HG03103 (cell line): Measurements from ENCODE around the gene DHX32.
"Not testable (repeated sequence)": the region's sequence is repeated elsewhere in the genome, so short reads cannot be mapped to it uniquely, and the experiment has no call there.

Experiments
- ATAC-seq: cut with Tn5 transposase; IDR thresholded peaks from one replicate; pipeline ENCODE4 v1.9.1; 2021; ENCODE audit warnings: low read depth; ENCODE audit not compliant: unreplicated experiment

The DHX32 gene

GRCh38 chr10:125881192-125881591 lies at the start of gene DHX32:
Gene DHX32 (minus strand): TSS chr10:125881292. CDS start chr10:125880824, 468 bp downstream.
- ATAC-seq: no peak

DNA sequence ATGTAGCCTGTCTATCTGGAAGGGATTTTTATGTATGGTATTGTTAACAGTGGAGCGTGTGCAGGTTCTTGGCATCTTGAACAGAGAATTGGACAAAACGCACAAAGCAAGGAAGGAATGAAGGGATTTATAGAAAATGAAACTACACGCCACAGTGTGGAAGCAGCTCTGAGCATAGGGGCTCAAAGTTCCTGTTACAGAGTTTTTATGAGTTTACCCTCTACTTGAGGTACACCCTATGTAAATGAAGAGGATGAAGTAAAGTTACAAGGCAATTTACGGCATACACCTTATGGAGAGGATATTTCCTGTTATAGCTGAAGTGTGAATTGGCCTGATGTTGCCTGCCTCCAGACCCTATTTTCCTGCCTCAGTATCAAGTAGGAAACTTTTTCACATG lies 48.5 kb upstream of the DHX32 start:
- no peak for ATAC-seq

GRCh38 chr10:125928928-125929585 lies 48.0 kb upstream of the DHX32 start:
- no peak for ATAC-seq

GRCh38 chr10:125927265-125927664 lies 46.2 kb upstream of the DHX32 start:
- ATAC-seq: not testable (repeated sequence)

GRCh38 chr10:125926247-125926646 lies 45.2 kb upstream of the DHX32 start:
- no peak for ATAC-seq

DNA sequence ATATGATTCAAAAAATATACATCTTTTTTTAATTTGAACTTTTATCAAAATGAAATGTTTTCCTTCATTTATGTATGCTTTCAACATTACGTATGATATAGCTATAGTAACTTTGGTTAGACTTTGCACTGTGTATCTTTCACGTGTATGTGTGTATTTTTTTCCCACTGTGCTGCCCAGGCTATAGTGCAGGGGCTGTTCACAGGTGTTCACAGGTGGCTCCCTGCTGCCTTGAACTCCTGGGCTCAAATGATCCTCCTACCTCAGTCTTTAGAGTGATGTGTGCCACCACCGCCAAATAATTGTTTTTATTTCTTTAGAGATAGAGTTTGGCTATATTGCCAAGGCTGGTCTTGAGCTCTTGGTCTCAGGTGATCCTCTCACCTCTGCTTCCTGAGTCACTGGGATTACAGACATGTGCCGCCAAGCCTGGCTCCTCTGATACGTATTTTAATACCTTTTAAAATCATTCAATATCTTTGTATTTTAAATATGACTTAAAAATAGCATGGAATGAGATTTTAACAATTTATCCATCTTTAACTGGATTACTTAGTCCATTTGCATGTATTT lies 44.3 kb upstream of the DHX32 start:
- ATAC-seq: no peak

GRCh38 chr10:125921643-125922306 lies 40.7 kb upstream of the DHX32 start:
- ATAC-seq: not testable (repeated sequence)

DNA sequence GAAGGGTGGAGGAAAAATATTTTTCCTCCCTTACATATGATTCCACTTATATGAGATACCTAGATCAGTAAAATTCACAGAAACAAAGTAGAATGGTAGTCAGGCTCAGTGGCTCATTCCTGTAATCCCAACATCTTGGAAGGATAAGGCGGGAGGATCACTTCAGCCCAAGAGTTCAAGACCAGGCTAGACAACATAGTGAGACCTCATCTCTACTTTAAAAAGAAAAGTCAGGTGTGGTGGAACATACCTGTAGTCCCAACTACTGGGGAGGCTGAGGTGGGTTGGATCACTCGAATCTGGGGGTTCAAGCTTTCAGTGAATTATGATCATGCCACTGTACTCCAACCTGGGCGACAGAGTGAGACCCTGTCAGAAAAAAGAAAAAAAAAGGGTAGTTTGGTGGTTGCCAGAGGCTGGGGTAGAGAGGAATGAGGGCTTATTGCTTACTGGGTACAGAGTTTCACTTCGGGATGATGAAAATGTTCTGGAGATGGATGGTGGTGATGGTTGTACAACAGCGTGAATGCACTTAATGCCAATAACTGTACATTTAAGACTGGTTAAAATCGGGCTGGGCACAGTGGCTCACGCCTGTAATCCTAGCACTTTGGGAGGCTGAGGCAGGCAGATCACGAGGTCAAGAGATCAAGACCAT lies 36.7 kb upstream of the DHX32 start:
- not testable (repeated sequence) for ATAC-seq

GRCh38 chr10:125916977-125917376 lies 35.9 kb upstream of the DHX32 start:
- ATAC-seq: no peak

DNA sequence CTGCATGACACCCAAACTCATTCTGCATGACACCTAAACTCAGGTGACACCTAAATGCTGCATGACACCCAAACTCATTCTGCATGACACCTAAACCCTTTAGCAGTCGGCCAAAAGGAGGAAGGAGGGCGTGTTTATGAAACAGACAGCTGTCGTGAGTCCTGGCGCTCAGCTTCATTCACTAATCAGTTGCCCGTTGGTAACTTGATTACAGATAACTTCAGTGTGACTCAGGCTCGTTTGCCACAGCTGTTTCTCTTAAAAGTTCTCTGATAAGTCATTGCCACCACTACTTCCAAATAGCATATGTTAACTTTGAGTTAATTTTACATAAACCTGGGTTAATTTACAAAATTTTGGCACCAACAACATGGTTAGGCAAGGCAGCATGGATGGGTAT lies 32.2 kb upstream of the DHX32 start:
- not testable (repeated sequence) for ATAC-seq

- ATAC-seq: no peak
Measured at GRCh38 chr10:125911990-125912389, 30.9 kb upstream of the DHX32 start.

DNA sequence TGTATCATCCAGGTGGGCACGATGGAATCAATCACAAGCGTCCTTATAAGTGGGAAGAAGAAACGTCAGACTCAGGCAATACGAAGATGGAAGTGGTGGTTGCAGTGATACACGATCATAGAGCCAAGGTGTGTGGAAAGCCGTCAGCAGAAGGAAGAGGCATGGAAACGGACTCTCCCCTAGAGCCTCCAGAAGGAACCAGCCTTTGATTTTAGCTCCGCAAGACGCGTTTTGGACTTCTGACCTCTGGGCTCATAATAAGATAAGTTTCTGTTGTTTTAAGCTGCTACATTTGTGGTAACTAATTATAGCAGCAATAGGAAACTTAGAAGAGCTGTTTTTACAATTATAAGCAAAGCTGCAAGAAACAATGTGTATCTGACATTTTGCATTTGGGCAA lies 30.1 kb upstream of the DHX32 start:
- ATAC-seq: no peak

DNA sequence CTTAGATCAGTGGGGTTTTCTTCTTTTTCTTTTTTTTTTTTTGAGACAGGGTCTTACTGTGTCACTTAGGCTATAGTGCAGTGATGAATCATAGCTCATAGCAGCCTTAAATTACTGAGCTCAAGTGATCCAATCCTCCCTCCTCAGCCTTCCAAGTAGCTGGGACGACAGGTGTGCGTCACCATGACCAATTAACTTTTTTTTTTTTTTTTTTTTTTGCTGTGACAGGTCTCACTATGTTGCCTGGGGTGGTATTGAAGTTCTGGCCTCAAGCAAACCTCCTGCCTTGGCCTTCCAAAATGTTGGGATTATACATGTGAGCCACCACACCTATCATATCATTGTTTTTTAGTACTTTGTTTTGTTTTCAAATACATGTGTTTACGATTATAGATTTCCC lies 28.4 kb upstream of the DHX32 start:
- not testable (repeated sequence) for ATAC-seq

DNA sequence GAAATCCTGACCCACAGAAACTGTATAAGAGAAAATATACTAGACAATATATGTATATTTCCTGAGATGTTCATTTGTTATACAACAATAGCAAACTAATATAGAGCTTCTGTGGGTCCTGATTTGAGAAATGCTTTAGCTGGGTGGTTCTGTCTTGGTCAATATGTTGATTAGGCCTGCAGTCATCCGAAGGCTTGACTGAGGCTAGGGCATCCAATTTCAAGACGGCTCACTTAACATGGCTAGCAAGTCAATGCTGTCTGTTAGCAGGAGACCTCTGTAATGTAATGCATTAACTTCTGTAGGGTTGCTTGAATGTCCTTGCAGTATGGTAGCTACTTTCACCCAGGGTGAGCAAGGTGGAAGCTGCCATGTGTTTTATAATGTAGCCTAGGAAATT lies 27.7 kb upstream of the DHX32 start:
- ATAC-seq: not testable (repeated sequence)

- not testable (repeated sequence) for ATAC-seq
Measured at GRCh38 chr10:125907598-125907997, 26.5 kb upstream of the DHX32 start.

DNA sequence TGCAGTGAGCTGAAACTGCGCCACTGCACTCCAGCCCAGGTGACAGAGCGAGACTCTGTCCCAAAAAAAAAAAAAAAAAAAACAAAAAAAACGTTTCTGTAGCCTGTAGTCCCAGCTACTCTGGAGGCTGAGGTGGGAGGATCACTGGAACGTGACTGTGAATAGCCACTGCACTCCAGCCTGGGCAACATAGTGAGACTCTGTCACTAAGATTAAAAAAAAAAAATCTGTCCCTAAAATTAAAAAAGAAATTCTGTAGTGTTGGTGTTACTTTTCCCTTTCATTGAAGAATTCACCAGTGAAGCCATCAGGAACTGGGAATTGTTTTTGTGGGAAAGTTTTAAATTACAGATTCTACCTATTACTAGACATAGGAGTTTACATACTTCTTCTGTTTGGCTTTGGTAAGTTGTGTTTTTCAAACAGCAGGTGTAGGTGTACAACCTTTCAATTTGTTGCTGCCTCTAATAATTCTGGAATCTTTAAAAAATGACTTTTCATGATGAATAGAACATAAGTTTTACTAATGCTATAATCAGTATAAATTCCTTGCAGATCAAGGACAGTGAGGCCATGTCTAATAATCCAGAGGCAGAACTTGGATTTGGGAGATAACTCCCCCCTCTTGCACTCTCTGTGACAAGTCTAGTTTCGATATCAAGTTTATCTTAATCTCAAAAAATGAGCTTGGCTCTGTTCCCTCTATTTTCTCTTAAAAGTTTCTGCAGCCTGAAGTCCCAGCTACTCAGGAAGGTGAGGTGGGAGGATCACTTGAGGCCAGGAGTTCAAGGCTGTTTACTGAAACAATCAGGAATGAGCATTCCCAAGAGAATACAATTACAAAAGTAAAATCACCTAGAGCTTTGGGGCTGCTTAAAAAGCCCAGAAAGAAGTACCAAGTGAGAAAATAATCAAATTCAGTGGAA lies 24.2 kb upstream of the DHX32 start:
- ATAC-seq: not testable (repeated sequence)

GRCh38 chr10:125903135-125903640 lies 22.1 kb upstream of the DHX32 start:
- ATAC-seq: not testable (repeated sequence)

DNA sequence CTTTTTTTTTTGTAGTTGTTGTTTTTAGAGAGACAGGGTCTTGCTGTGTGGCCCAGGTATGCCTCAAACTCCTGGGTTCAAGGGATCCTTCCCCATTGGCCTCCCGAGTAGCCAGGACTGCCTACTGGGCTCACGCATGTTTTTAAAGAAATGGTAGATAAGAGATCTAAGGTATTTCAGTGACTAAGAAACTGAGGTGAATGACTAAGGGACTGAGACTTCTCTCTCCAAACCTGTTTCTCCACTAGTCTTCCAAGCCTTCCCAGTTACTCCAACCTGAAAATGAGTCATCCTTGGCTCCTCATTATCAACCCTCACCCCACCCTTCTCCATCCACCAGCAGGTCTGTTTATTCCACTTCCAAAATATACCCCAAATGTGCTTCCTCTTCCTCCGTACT lies 19.9 kb upstream of the DHX32 start:
- ATAC-seq: not testable (repeated sequence)

- ATAC-seq: not testable (repeated sequence)
Measured at GRCh38 chr10:125897317-125897716, 16.2 kb upstream of the DHX32 start.
